ENCODE measurements around the gene TP53AIP1. TPM values are rescaled to one million over a fixed set of nuclear protein-coding genes. Genes with fewer than 3 reads are reported as not detected.
A peak's percentile ranks its signal among the peaks of the same experiment; 100 is the strongest.

The TP53AIP1 gene
- total RNA-seq, 1 experiment from 2014 or later: not detected

DNA sequence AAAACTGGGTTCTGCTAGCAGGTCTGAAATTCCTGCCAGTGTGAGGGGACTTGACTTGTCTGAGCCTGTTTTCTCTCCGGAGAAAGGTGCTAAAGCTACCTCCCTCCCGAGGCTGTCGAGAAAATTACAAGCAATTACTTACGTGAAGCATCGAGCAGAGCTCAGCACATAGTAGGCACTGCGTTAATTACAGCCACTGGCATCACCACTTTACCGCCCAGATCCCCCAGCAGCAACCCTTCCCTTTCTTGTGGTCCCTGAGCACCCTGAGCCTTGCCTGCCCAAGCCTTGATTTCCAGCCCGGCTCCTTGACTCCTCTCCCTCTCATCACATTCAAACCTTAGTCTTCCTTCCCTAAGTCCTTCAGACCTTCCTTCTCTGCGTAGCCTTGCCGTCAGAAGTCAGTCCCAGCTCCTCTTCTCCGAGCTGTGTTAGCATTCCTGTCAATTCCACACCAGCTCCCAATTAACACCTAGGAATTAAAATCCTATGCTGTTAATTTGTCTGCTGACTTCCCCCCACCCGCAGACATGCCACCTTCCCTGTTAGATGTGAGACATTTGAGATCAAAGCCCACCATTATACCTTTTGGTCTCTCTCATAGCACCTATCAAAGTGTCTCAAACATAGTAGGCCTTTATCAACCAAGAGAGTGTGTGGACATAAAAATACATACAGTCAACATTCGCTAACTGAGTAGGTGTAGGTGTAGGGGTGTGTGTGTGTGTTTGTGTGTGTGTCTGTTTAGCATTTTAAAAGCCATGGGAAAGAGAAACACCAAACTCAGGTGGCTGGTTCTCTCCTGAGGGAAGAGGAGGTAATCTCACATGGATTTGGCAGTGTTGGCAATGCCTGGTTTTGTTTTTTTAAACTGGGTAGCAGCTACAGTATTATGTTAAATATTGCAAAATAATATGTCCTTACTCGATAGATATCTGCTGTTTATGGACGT is 54.4 kb downstream of the TP53AIP1 start:
- Histone ChIP-seq H3K18ac (ENCODE audit: insufficient read length, low read depth, low read length) (no peak overlapping the region), H3K79me2 (ENCODE audit: insufficient read depth, low read length) (no peaks in the 10 kb centered on the region), H3K4ac (ENCODE audit: low read depth, low read length) (no peak overlapping the region), H3K23me2 (ENCODE audit: insufficient read length, low read depth, low read length, poor library complexity, severe bottlenecking) (peaks cover 8% of the 10 kb centered on the region), H3T11ph (ENCODE audit: low read length) (no peak overlapping the region), H4K8ac (replicated peaks; ENCODE audit: insufficient read length, low read depth, low read length) (no peak overlapping the region), H3K4me1 (ENCODE audit: insufficient read depth, low read length) (no peaks in the 10 kb centered on the region), H2BK15ac (ENCODE audit: low read depth, low read length) (no peak overlapping the region), H2BK5ac (ENCODE audit: insufficient read length, low read length) (no peak overlapping the region), H3K56ac (ENCODE audit: insufficient read length, low read depth, low read length) (no peak overlapping the region), H3K4me2 (ENCODE audit: insufficient read depth, insufficient read length, low read length) (peak overlapping the region; percentile 9), H3K27ac (ENCODE audit: insufficient read length, low read depth, low read length) (no peak overlapping the region), H3K23ac (ENCODE audit: insufficient read length, low read depth, low read length) (no peak overlapping the region), H2BK120ac (ENCODE audit: low read depth, low read length, poor library complexity, severe bottlenecking) (no peak overlapping the region), H2BK12ac (ENCODE audit: insufficient read length, low read depth, low read length) (no peak overlapping the region), H2BK20ac (ENCODE audit: low read depth, low read length, poor library complexity, severe bottlenecking) (no peak overlapping the region), H4K20me1 (ENCODE audit: control insufficient read depth, insufficient read depth, insufficient read length) (no peaks in the 10 kb centered on the region), H3K9me3 (ENCODE audit: control insufficient read depth, low read depth, low read length) (no peaks in the 10 kb centered on the region), H3K79me1 (ENCODE audit: insufficient read depth, low read depth, low read length, poor library complexity, severe bottlenecking) (no peaks in the 10 kb centered on the region), H4K5ac (ENCODE audit: insufficient read length, low read depth, low read length) (no peak overlapping the region), H2AFZ (ENCODE audit: low read length) (no peak overlapping the region), H3K9ac (ENCODE audit: extremely low read depth, insufficient read length, low read length) (no peak overlapping the region), H2AK5ac (ENCODE audit: insufficient read length, low read length) (no peak overlapping the region), H3K27me3 (ENCODE audit: insufficient read depth, low read length) (peaks cover 48% of the 10 kb centered on the region), H4K91ac (ENCODE audit: insufficient read length, low read depth, low read length) (no peak overlapping the region), H3K14ac (ENCODE audit: insufficient read depth, low read length) (no peak overlapping the region)
- peak; percentile 54; the same call in 2 of the 3 replicates for TF ChIP-seq CTCF (conservative IDR thresholded peaks at IDR 0.05)
- no peak overlapping the region for H3K27ac Mint-ChIP-seq
- H3K9me3 Mint-ChIP-seq: no peaks in the 10 kb centered on the region; a peak in 1 of 5 replicates
- peaks cover 93% of the 10 kb centered on the region for H3K27me3 Mint-ChIP-seq (ENCODE audit: low read depth)
- WGBS (ENCODE audit: extremely low coverage, insufficient read length, low lambda C conversion rate): no CpG with 5 or more reads among the region's 15 CpGs
- no peak for DNase-seq
- H3K4me3 Mint-ChIP-seq: no peak overlapping the region; a peak in 1 of 5 replicates
- peaks cover 27 to 36% of the 10 kb centered on the region in 2 experiments for H3K4me1 Mint-ChIP-seq
- no peaks in the 10 kb centered on the region for H3K36me3 Mint-ChIP-seq (ENCODE audit: insufficient read depth in 1 of 3, low read depth in 3 of 3)
